ENCODE data around the gene NFIX.

DNA sequence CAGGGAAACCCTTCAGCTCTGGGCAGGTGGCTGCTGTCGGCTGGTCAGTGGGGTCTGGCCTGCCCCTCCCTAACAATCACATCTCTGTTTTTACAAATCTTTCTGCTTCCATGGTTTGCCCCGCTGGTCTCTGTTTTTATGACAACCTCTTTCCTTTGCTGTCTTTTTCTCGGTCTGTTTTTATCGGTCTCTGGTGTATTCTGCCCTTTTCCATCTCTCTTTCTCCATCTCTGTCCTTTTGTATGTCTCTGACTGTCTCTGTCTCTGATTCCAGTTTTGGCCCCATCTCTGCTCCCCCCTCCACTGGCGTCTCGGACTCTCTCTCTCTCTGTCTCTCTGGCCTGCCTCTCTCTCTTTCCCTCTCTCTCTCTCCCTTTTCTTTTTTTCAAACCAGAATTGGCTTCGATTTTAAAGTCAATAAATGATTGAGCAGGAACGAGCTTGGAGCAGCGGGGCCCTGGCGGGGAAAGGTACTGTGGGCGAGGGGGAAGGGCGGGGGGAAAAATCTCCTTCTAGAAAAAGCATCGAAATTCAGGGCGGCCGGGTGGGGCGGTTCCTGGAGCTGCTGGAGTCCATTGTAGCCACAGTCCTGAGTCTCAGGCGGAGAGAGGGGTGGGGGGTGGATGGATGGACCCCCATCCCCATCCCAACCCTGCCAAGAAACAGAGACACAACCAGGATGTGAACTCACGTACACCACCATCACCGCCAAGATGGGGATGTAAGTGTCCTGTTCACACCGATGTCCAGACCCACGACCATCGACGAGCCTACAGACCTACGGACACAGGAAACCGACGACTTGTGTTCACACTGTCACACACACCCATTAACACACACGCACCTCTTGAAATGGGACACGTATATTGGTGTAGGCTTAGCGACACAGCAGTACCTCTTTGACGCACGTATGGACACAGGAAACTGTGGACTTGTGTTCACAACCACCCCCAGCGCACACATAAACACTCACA is 3.0 kb downstream of the NFIX start:
- TF ChIP-seq PTBP1 (IDR thresholded peaks at IDR 0.05; ENCODE audit: low read depth, low read length) = no peak
- no peak for TF ChIP-seq YY1 (IDR thresholded peaks at IDR 0.05; ENCODE audit: borderline replicate concordance in 1 of 3, control insufficient read depth in 1 of 3, extremely low read depth in 1 of 3, insufficient read depth in 3 of 3, insufficient read length in 1 of 3, insufficient replicate concordance in 2 of 3, low read depth in 1 of 3, low read length in 2 of 3)
- no peak for TF ChIP-seq BHLHE40 (IDR thresholded peaks at IDR 0.05; ENCODE audit: low read length)
- no peak for TF ChIP-seq ZNF124 (CRISPR knock-in tag; IDR thresholded peaks at IDR 0.05)
- no peak for TF ChIP-seq SMARCB1 (IDR thresholded peaks at IDR 0.05; ENCODE audit: insufficient read length, low read depth)
- TF ChIP-seq, protein P1, sequence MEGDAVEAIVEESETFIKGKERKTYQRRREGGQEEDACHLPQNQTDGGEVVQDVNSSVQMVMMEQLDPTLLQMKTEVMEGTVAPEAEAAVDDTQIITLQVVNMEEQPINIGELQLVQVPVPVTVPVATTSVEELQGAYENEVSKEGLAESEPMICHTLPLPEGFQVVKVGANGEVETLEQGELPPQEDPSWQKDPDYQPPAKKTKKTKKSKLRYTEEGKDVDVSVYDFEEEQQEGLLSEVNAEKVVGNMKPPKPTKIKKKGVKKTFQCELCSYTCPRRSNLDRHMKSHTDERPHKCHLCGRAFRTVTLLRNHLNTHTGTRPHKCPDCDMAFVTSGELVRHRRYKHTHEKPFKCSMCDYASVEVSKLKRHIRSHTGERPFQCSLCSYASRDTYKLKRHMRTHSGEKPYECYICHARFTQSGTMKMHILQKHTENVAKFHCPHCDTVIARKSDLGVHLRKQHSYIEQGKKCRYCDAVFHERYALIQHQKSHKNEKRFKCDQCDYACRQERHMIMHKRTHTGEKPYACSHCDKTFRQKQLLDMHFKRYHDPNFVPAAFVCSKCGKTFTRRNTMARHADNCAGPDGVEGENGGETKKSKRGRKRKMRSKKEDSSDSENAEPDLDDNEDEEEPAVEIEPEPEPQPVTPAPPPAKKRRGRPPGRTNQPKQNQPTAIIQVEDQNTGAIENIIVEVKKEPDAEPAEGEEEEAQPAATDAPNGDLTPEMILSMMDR (IDR thresholded peaks at IDR 0.05 in 2 of 3, conservative IDR thresholded peaks at IDR 0.05 in 1 of 3; ENCODE audit: insufficient read depth in 2 of 3, low read depth in 1 of 3, low read length in 3 of 3) = no peak
- no peak for TF ChIP-seq ZFP36 (IDR thresholded peaks at IDR 0.05; ENCODE audit: low read depth, low read length, partially characterized antibody)
- TF ChIP-seq, protein P2, sequence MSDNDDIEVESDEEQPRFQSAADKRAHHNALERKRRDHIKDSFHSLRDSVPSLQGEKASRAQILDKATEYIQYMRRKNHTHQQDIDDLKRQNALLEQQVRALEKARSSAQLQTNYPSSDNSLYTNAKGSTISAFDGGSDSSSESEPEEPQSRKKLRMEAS (CRISPR knock-in tag; IDR thresholded peaks at IDR 0.05) = no peak
